DOHH2 (cell line): Measurements from ENCODE around the gene ILK.

Source experiments
- EZH2phosphoT487 ChIP-seq: fragments of 200-600 bp; sonication (generic); IDR thresholded peaks from 2 replicates; pipeline ENCODE4 v1.6.1; 2017; ENCODE audit warnings: borderline replicate concordance, mild to moderate bottlenecking, antibody characterized with exemption, low read length, moderate library complexity, mixed read lengths
- TF ChIP-seq, protein P1 (sequence below): fragments of 200-600 bp; sonication (generic); IDR thresholded peaks from one replicate; pipeline ENCODE4 v1.5.1; 2014; ENCODE audit warnings: antibody characterized with exemption, mild to moderate bottlenecking, low read depth, low read length; ENCODE audit not compliant: poor library complexity, severe bottlenecking

DNA sequence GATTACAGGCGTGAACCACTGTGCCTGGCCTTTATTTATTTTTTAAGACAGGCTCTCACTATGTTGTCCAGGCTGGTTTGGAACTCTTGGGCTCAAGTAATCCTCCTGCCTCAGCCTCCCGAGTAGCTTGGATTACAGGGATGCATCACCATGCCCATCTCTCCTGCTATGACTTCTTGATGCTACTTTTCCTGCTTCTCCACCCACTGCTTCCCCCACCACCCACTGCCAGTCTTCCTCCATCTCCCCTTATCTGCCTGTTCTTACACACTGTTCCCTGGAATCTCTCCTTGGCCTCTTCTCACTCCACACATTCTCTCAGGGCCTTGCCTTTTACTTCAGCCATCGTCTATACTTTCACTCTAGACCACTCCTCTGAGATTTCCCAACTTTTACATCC lies 32.9 kb downstream of the ILK start:
- TF ChIP-seq, protein P1, sequence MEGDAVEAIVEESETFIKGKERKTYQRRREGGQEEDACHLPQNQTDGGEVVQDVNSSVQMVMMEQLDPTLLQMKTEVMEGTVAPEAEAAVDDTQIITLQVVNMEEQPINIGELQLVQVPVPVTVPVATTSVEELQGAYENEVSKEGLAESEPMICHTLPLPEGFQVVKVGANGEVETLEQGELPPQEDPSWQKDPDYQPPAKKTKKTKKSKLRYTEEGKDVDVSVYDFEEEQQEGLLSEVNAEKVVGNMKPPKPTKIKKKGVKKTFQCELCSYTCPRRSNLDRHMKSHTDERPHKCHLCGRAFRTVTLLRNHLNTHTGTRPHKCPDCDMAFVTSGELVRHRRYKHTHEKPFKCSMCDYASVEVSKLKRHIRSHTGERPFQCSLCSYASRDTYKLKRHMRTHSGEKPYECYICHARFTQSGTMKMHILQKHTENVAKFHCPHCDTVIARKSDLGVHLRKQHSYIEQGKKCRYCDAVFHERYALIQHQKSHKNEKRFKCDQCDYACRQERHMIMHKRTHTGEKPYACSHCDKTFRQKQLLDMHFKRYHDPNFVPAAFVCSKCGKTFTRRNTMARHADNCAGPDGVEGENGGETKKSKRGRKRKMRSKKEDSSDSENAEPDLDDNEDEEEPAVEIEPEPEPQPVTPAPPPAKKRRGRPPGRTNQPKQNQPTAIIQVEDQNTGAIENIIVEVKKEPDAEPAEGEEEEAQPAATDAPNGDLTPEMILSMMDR = no peak
- TF ChIP-seq EZH2phosphoT487 = no peak
